ENCODE data around the gene MBD3. TPM values are rescaled to one million over a fixed set of nuclear protein-coding genes. Genes with fewer than 3 reads are reported as not detected.

The MBD3 gene
- total and polyA plus RNA-seq, 2 of the 4 experiments (the other 2 are of a cell fraction), result 42.5 to 66.3 TPM

DNA sequence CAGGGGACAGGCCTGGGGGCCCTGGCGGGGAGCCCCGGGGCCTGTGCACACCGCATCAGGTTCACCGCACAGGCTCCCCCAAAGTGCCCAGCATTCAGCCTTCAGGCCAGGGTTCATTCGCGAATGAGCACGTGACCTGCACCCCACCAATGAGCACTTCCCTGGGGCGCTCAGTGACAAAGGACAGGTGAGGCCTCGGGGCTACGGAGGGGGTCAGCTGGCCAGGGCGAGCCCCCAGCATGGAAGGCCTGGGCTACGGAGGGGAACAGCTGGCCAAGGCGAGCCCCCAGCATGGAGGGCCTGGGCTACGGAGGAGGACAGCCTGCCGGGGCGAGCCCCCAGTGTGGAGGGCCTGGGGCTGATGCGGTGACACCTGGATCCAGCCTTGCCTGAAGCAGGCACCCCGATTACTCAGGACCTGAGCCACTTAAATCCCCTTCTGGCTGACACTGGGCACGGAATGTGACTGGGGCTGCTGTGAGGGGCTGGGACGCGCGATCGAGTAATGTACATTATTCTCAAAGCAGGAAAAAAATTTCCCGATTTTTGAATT is 36.7 kb upstream of the MBD3 start:
- H3K79me1 ChIP-seq (ENCODE audit: low read depth in 1 of 2, low read length in 2 of 2), result peaks cover 0 to 28% of the 10 kb centered on the region in 2 experiments; a peak in 2 of 4 replicates
- no peaks in the 10 kb centered on the region for H3K4me1 ChIP-seq (ENCODE audit: control insufficient read depth, insufficient read depth, low read length)
- DNase-seq, result no peak
- no peak overlapping the region for H2AK9ac ChIP-seq (replicated peaks; ENCODE audit: low read depth, low read length, poor library complexity)
- 96% methylated on average over 12 of the region's 24 CpGs; no CpG with 5 or more reads in 1 of the 2 experiments for whole genome bisulfite sequencing, 2 experiments (ENCODE audit: extremely low coverage in 2 of 2, insufficient read length in 1 of 2)
- no peaks in the 10 kb centered on the region for H3K9me1 ChIP-seq (ENCODE audit: insufficient read depth, low read length)
- dilution Hi-C loops (cut with HindIII; ENCODE audit: low sequenced_read_pairs, unreplicated experiment) (no loop called here), in situ Hi-C loops (cut with MboI; ENCODE audit: low sequenced_read_pairs) (no loop called here), intact Hi-C loops (cut with micrococcal nuclease) (no loop called here)
- H4K8ac ChIP-seq (ENCODE audit: low read depth in 2 of 2, low read length in 2 of 2), result no peak overlapping the region
- no peak overlapping the region for H2BK15ac ChIP-seq (ENCODE audit: low read depth, low read length)
- no peak overlapping the region for H3K9ac ChIP-seq (ENCODE audit: low read depth, low read length)
- H3K9me3 ChIP-seq (ENCODE audit: control insufficient read depth, insufficient read depth, low read length), result no peaks in the 10 kb centered on the region
- H3K27ac ChIP-seq (ENCODE audit: insufficient read depth, low read length), result no peak overlapping the region
- no peaks in the 10 kb centered on the region for H3K27me3 ChIP-seq (ENCODE audit: control insufficient read depth, insufficient read depth, low read length)
- no peak overlapping the region for H2BK120ac ChIP-seq (ENCODE audit: low read depth, low read length)
- H2AK5ac ChIP-seq (ENCODE audit: low read depth, low read length), result no peak overlapping the region
- peaks cover 45% of the 10 kb centered on the region for H3K36me3 ChIP-seq (ENCODE audit: control insufficient read depth, insufficient read depth, low read length)
- H4K5ac ChIP-seq (ENCODE audit: low read depth, low read length), result no peak overlapping the region
- POLR2A ChIA-PET (ENCODE audit: unreplicated experiment), result no interaction called here
- H2BK20ac ChIP-seq (ENCODE audit: low read depth, low read length), result no peak overlapping the region
- H3K56ac ChIP-seq (ENCODE audit: extremely low read depth, insufficient read depth, low read length), result no peak overlapping the region
- no peak for ATAC-seq (ENCODE audit: low read depth)
- no peak overlapping the region for H3K4me3 ChIP-seq (ENCODE audit: insufficient read depth, low read depth, low read length)
- no peak overlapping the region for H3K4ac ChIP-seq (ENCODE audit: low read depth, low read length)
- H2AFZ ChIP-seq (replicated peaks; ENCODE audit: low read length, poor library complexity), result no peak overlapping the region
- no peak overlapping the region for H2BK5ac ChIP-seq (ENCODE audit: low read depth, low read length, poor library complexity, severe bottlenecking)
- peaks cover 19% of the 10 kb centered on the region for H4K20me1 ChIP-seq (ENCODE audit: insufficient read depth, low read length)
- H3K4me2 ChIP-seq (ENCODE audit: low read depth, low read length), result no peak overlapping the region
- TF ChIP-seq NFE2L2 (IDR thresholded peaks at IDR 0.05; ENCODE audit: low read depth, low read length), result no peak
- no peak for TF ChIP-seq RCOR1 (IDR thresholded peaks at IDR 0.05; ENCODE audit: insufficient replicate concordance, low read length)
- no peak for TF ChIP-seq BHLHE40 (IDR thresholded peaks at IDR 0.05; ENCODE audit: low read depth, low read length)
- TF ChIP-seq FOS (IDR thresholded peaks at IDR 0.05; ENCODE audit: low read depth, low read length), result no peak
- TF ChIP-seq CHD1 (IDR thresholded peaks at IDR 0.05; ENCODE audit: low read depth, low read length), result no peak
- TF ChIP-seq, protein P1, sequence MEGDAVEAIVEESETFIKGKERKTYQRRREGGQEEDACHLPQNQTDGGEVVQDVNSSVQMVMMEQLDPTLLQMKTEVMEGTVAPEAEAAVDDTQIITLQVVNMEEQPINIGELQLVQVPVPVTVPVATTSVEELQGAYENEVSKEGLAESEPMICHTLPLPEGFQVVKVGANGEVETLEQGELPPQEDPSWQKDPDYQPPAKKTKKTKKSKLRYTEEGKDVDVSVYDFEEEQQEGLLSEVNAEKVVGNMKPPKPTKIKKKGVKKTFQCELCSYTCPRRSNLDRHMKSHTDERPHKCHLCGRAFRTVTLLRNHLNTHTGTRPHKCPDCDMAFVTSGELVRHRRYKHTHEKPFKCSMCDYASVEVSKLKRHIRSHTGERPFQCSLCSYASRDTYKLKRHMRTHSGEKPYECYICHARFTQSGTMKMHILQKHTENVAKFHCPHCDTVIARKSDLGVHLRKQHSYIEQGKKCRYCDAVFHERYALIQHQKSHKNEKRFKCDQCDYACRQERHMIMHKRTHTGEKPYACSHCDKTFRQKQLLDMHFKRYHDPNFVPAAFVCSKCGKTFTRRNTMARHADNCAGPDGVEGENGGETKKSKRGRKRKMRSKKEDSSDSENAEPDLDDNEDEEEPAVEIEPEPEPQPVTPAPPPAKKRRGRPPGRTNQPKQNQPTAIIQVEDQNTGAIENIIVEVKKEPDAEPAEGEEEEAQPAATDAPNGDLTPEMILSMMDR (conservative IDR thresholded peaks at IDR 0.05; ENCODE audit: low read depth, low read length), result no peak
- no peak for TF ChIP-seq MAFK (IDR thresholded peaks at IDR 0.05; ENCODE audit: low read depth, low read length)
- TF ChIP-seq, protein P2, sequence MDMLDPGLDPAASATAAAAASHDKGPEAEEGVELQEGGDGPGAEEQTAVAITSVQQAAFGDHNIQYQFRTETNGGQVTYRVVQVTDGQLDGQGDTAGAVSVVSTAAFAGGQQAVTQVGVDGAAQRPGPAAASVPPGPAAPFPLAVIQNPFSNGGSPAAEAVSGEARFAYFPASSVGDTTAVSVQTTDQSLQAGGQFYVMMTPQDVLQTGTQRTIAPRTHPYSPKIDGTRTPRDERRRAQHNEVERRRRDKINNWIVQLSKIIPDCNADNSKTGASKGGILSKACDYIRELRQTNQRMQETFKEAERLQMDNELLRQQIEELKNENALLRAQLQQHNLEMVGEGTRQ (IDR thresholded peaks at IDR 0.05; ENCODE audit: low read depth, low read length), result no peak
- H3K18ac ChIP-seq (ENCODE audit: low read depth, low read length), result no peak overlapping the region
- CTCF ChIA-PET, result no interaction called here
- no peak overlapping the region for H3K23ac ChIP-seq (ENCODE audit: low read depth, low read length)
- BruUV-seq (replicated peaks), result no TSS peak
- no peak overlapping the region for H4K91ac ChIP-seq (ENCODE audit: insufficient read depth, low read depth, low read length)
- no peak overlapping the region for H3K14ac ChIP-seq (replicated peaks; ENCODE audit: low read depth, low read length)
